ENCODE data around the gene HHIPL1. TPM values are rescaled to one million over a fixed set of nuclear protein-coding genes. Genes with fewer than 3 reads are reported as not detected.

The HHIPL1 gene
- total and polyA plus RNA-seq, 9 donors, result 1.4 to 2.8 (median 2.2) TPM

- Histone ChIP-seq H3K4me1 (ENCODE audit: control insufficient read depth, insufficient read depth, low read length) (peaks cover 42% of the 10 kb centered on the region), H3K4me3 (ENCODE audit: low read length) (no peak overlapping the region), H3K9me3 (replicated peaks; ENCODE audit: control insufficient read depth, low read depth, low read length) (no peaks in the 10 kb centered on the region), H3K36me3 (ENCODE audit: control insufficient read depth, insufficient read depth, low read length) (no peaks in the 10 kb centered on the region), H3K27ac (ENCODE audit: low read length) (no peak overlapping the region), H3K27me3 (ENCODE audit: control insufficient read depth, insufficient read depth, low read length) (peaks cover 26% of the 10 kb centered on the region)
- DNase-seq, result no peak
- 26% methylated on average over 11 of the region's 18 CpGs for WGBS (ENCODE audit: insufficient coverage)
Observed at GRCh38 chr14:99602054-99602787, 42.7 kb upstream of the HHIPL1 start.

GRCh38 chr14:99602788-99603415, 42.0 kb upstream of the HHIPL1 start:
- Histone ChIP-seq H3K4me1 (ENCODE audit: control insufficient read depth, insufficient read depth, low read length) (peaks cover 41% of the 10 kb centered on the region), H3K36me3 (ENCODE audit: control insufficient read depth, insufficient read depth, low read length) (no peaks in the 10 kb centered on the region), H3K4me3 (ENCODE audit: low read length) (no peak overlapping the region), H3K9me3 (replicated peaks; ENCODE audit: control insufficient read depth, low read depth, low read length) (no peaks in the 10 kb centered on the region), H3K27ac (ENCODE audit: low read length) (no peak overlapping the region), H3K27me3 (ENCODE audit: control insufficient read depth, insufficient read depth, low read length) (peaks cover 26% of the 10 kb centered on the region)
- 8% methylated on average over 50 of the region's 53 CpGs for WGBS (ENCODE audit: insufficient coverage)
- no peak for DNase-seq

- Histone ChIP-seq H3K4me3 (ENCODE audit: low read length) (peak within 1 kb of the TSS; percentile 76), H3K4me1 (ENCODE audit: control insufficient read depth, insufficient read depth, low read length) (peaks cover 33% of the 10 kb centered on the region), H3K9me3 (replicated peaks; ENCODE audit: control insufficient read depth, low read depth, low read length) (no peaks in the 10 kb centered on the region), H3K36me3 (ENCODE audit: control insufficient read depth, insufficient read depth, low read length) (no peaks in the 10 kb centered on the region), H3K27me3 (ENCODE audit: control insufficient read depth, insufficient read depth, low read length) (peaks cover 26% of the 10 kb centered on the region), H3K27ac (ENCODE audit: low read length) (peak within 1 kb of the TSS; percentile 89)
- peak; percentile 52 for DNase-seq
- WGBS (ENCODE audit: insufficient coverage), result under 1% methylated on average over 123 of the region's 128 CpGs
Observed at GRCh38 chr14:99603471-99604277, 41.3 kb upstream of the HHIPL1 start, which contains the start of gene CCDC85C. CCDC85C (minus strand) TSS chr14:99604207; CDS start chr14:99603959, 248 bp downstream.

GRCh38 chr14:99604278-99604765, 40.6 kb upstream of the HHIPL1 start:
- WGBS (ENCODE audit: insufficient coverage), result under 1% methylated on average over 65 of the region's 65 CpGs
- H3K4me1 ChIP-seq (ENCODE audit: control insufficient read depth, insufficient read depth, low read length), result peaks cover 34% of the 10 kb centered on the region

DNA sequence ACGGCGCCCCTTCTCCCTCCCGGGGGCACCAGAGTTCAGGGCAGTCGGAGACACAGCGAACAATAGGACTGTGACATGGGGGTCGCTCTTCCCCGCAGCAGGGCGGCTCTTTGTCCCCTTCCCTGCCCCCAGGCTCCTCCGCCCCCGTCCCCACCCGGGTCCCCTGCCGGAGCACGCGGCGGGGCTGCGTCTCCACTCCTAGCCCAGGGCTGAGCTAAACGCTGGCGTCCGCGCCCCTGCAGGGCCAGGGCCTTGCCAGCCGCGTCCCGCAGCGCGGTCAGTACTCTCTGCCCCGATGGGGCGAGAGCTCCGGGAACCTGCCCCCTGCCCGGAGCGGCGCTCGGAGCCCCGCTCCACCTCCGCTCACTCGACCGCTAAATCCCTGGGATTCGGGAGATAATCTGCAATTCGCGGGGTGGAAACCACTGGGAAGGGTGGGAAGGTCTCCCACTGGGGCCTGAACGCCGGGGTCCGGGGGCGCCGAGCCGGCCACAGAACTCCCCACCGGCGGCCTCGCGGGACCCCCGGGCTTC, 40.1 kb upstream of the HHIPL1 start:
- Histone ChIP-seq H3K9me3 (replicated peaks; ENCODE audit: control insufficient read depth, low read depth, low read length) (no peaks in the 10 kb centered on the region), H3K36me3 (ENCODE audit: control insufficient read depth, insufficient read depth, low read length) (no peaks in the 10 kb centered on the region), H3K27me3 (ENCODE audit: control insufficient read depth, insufficient read depth, low read length) (peaks cover 26% of the 10 kb centered on the region), H3K4me3 (ENCODE audit: low read length) (peak overlapping the region; percentile 76), H3K27ac (ENCODE audit: low read length) (peak overlapping the region; percentile 89), H3K4me1 (ENCODE audit: control insufficient read depth, insufficient read depth, low read length) (peaks cover 35% of the 10 kb centered on the region)
- peak; percentile 55 for DNase-seq
- WGBS (ENCODE audit: insufficient coverage), result under 1% methylated on average over 41 of the region's 50 CpGs

More at GRCh38 chr14:99604278-99604765, 40.6 kb upstream of the HHIPL1 start:
- Histone ChIP-seq H3K27ac (ENCODE audit: low read length) (peak overlapping the region; percentile 89), H3K36me3 (ENCODE audit: control insufficient read depth, insufficient read depth, low read length) (no peaks in the 10 kb centered on the region), H3K27me3 (ENCODE audit: control insufficient read depth, insufficient read depth, low read length) (peaks cover 26% of the 10 kb centered on the region), H3K9me3 (replicated peaks; ENCODE audit: control insufficient read depth, low read depth, low read length) (no peaks in the 10 kb centered on the region), H3K4me3 (ENCODE audit: low read length) (peak overlapping the region; percentile 76)
- peak; percentile 98 for DNase-seq

- H3K4me3 ChIP-seq (ENCODE audit: low read length), result peak overlapping the region; percentile 76
- WGBS (ENCODE audit: insufficient coverage), result 4% methylated on average over 25 of the region's 38 CpGs
- no peaks in the 10 kb centered on the region for H3K36me3 ChIP-seq (ENCODE audit: control insufficient read depth, insufficient read depth, low read length)
- DNase-seq, result peak; percentile 66
- H3K27ac ChIP-seq (ENCODE audit: low read length), result peak overlapping the region; percentile 89
- peaks cover 26% of the 10 kb centered on the region for H3K27me3 ChIP-seq (ENCODE audit: control insufficient read depth, insufficient read depth, low read length)
- peaks cover 35% of the 10 kb centered on the region for H3K4me1 ChIP-seq (ENCODE audit: control insufficient read depth, insufficient read depth, low read length)
- H3K9me3 ChIP-seq (replicated peaks; ENCODE audit: control insufficient read depth, low read depth, low read length), result no peaks in the 10 kb centered on the region
Observed at GRCh38 chr14:99605299-99605961, 39.5 kb upstream of the HHIPL1 start.

DNA sequence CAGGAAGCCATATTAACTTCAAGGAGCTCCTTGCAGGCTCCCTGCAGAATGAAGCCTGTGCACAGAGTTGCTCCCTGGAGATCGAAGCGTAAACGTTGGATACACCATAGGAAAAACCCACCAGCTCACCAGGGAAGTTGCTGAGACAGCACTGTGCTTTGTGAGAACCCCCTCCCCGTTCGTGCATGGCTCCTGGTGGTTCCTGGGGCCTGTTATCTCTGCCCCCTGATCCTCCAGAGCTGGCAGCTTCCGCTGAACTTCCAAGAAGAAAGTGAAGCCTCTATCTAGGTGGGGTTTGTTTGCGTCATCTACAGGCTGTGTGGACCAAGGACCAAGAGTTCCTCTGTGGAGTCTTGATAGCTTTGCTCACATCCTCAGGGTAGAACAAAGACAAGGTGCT, 38.6 kb upstream of the HHIPL1 start:
- H3K27ac ChIP-seq (ENCODE audit: low read length), result no peak overlapping the region
- H3K4me1 ChIP-seq (ENCODE audit: control insufficient read depth, insufficient read depth, low read length), result peaks cover 31% of the 10 kb centered on the region
- 59% methylated on average over 5 of the region's 7 CpGs for WGBS (ENCODE audit: insufficient coverage)
- no peak for DNase-seq
- no peak overlapping the region for H3K4me3 ChIP-seq (ENCODE audit: low read length)
- H3K36me3 ChIP-seq (ENCODE audit: control insufficient read depth, insufficient read depth, low read length), result no peaks in the 10 kb centered on the region
- peaks cover 22% of the 10 kb centered on the region for H3K27me3 ChIP-seq (ENCODE audit: control insufficient read depth, insufficient read depth, low read length)
- H3K9me3 ChIP-seq (replicated peaks; ENCODE audit: control insufficient read depth, low read depth, low read length), result no peaks in the 10 kb centered on the region

GRCh38 chr14:99608591-99608990, 36.3 kb upstream of the HHIPL1 start:
- Histone ChIP-seq H3K27ac (ENCODE audit: low read length) (no peak overlapping the region), H3K4me1 (ENCODE audit: control insufficient read depth, insufficient read depth, low read length) (peaks cover 16% of the 10 kb centered on the region), H3K9me3 (replicated peaks; ENCODE audit: control insufficient read depth, low read depth, low read length) (no peaks in the 10 kb centered on the region), H3K4me3 (ENCODE audit: low read length) (no peak overlapping the region), H3K36me3 (ENCODE audit: control insufficient read depth, insufficient read depth, low read length) (no peaks in the 10 kb centered on the region), H3K27me3 (ENCODE audit: control insufficient read depth, insufficient read depth, low read length) (peaks cover 6% of the 10 kb centered on the region)
- WGBS (ENCODE audit: insufficient coverage), result 100% methylated on average over 1 of the region's 2 CpGs
- DNase-seq, result no peak

DNA sequence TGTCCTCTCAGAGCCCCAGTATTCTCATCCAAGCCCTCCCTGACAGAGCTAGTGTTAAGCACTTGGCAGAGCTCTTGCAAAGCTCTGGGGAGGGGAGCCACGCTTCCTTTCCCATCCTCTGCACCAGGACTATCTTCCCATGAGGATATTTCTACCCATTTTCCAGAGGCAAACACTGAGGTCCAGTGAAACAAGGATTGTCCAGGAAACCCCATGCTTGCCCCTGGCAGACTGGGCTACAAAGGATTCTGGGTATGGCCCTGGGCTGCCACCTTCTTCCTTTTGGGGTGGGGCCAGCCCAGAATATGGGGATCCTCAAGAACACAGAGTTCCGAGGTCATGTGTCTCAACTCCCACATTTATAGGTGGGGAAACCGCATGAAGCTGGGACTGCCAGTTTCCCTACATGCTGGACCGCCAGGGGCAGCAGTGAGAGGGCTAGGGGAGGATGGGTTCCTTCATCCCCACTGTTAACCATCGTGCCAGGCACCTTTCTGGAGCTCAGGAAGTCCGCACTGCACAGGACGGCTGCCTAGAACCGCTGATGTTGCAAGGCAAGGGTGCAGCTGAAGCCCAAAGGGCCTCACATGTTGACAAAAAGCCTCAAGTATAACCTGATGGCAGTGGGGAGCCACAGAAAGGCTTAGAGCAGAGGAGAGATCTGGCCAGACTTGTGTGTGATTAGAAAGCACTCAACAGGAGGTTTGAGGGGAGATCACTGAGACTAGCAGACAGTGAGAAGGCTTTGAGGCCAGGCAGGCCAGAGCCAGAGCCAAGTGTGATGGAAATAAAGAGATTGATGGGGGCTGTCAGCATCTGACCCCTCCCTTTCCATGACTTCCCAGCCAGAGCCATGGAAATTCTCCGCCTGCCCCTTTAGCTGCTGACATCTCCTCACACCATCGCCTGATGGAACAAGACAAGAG, 35.4 kb upstream of the HHIPL1 start:
- H3K4me1 ChIP-seq (ENCODE audit: control insufficient read depth, insufficient read depth, low read length), result peaks cover 16% of the 10 kb centered on the region
- DNase-seq, result no peak
- H3K36me3 ChIP-seq (ENCODE audit: control insufficient read depth, insufficient read depth, low read length), result no peaks in the 10 kb centered on the region
- peaks cover 7% of the 10 kb centered on the region for H3K27me3 ChIP-seq (ENCODE audit: control insufficient read depth, insufficient read depth, low read length)
- no peak overlapping the region for H3K27ac ChIP-seq (ENCODE audit: low read length)
- no peak overlapping the region for H3K4me3 ChIP-seq (ENCODE audit: low read length)
- 56% methylated on average over 5 of the region's 10 CpGs for WGBS (ENCODE audit: insufficient coverage)
- H3K9me3 ChIP-seq (replicated peaks; ENCODE audit: control insufficient read depth, low read depth, low read length), result no peaks in the 10 kb centered on the region
